ENCODE data around the gene THRB. TPM values are rescaled to one million over a fixed set of nuclear protein-coding genes. Genes with fewer than 3 reads are reported as not detected.

THRB gene
- polyA plus RNA-seq, 1 of the 3 experiments (the other 2 are of a cell fraction): 0.02 TPM

DNA sequence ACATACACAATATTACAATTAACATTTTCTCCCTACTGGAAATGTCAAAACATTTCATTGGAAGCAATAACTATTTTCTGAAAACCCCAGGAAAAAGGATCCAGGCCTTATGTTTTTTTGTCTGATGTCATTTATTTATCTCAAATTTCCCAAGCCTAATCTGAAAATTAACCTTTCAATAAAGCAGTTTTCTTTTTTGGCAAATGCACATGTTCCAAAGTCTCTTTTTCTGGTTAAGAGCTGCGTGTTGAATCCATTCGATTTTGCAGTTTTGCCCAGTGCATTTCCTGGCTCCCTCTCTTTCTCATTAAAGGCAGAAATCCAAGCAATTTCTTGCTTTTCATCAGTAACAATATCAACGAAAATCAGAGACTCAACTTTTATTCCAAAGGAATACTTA, 327.2 kb downstream of the THRB start (continued):
- TF ChIP-seq, protein P1, sequence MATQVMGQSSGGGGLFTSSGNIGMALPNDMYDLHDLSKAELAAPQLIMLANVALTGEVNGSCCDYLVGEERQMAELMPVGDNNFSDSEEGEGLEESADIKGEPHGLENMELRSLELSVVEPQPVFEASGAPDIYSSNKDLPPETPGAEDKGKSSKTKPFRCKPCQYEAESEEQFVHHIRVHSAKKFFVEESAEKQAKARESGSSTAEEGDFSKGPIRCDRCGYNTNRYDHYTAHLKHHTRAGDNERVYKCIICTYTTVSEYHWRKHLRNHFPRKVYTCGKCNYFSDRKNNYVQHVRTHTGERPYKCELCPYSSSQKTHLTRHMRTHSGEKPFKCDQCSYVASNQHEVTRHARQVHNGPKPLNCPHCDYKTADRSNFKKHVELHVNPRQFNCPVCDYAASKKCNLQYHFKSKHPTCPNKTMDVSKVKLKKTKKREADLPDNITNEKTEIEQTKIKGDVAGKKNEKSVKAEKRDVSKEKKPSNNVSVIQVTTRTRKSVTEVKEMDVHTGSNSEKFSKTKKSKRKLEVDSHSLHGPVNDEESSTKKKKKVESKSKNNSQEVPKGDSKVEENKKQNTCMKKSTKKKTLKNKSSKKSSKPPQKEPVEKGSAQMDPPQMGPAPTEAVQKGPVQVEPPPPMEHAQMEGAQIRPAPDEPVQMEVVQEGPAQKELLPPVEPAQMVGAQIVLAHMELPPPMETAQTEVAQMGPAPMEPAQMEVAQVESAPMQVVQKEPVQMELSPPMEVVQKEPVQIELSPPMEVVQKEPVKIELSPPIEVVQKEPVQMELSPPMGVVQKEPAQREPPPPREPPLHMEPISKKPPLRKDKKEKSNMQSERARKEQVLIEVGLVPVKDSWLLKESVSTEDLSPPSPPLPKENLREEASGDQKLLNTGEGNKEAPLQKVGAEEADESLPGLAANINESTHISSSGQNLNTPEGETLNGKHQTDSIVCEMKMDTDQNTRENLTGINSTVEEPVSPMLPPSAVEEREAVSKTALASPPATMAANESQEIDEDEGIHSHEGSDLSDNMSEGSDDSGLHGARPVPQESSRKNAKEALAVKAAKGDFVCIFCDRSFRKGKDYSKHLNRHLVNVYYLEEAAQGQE (IDR thresholded peaks at IDR 0.05; ENCODE audit: low read depth, low read length): no peak
- TF ChIP-seq, protein P2, sequence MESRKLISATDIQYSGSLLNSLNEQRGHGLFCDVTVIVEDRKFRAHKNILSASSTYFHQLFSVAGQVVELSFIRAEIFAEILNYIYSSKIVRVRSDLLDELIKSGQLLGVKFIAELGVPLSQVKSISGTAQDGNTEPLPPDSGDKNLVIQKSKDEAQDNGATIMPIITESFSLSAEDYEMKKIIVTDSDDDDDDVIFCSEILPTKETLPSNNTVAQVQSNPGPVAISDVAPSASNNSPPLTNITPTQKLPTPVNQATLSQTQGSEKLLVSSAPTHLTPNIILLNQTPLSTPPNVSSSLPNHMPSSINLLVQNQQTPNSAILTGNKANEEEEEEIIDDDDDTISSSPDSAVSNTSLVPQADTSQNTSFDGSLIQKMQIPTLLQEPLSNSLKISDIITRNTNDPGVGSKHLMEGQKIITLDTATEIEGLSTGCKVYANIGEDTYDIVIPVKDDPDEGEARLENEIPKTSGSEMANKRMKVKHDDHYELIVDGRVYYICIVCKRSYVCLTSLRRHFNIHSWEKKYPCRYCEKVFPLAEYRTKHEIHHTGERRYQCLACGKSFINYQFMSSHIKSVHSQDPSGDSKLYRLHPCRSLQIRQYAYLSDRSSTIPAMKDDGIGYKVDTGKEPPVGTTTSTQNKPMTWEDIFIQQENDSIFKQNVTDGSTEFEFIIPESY (IDR thresholded peaks at IDR 0.05; ENCODE audit: borderline replicate concordance, low read depth): no peak
- TF ChIP-seq, protein P3, sequence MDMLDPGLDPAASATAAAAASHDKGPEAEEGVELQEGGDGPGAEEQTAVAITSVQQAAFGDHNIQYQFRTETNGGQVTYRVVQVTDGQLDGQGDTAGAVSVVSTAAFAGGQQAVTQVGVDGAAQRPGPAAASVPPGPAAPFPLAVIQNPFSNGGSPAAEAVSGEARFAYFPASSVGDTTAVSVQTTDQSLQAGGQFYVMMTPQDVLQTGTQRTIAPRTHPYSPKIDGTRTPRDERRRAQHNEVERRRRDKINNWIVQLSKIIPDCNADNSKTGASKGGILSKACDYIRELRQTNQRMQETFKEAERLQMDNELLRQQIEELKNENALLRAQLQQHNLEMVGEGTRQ (IDR thresholded peaks at IDR 0.05; ENCODE audit: borderline replicate concordance, low read depth, low read length): no peak

DNA sequence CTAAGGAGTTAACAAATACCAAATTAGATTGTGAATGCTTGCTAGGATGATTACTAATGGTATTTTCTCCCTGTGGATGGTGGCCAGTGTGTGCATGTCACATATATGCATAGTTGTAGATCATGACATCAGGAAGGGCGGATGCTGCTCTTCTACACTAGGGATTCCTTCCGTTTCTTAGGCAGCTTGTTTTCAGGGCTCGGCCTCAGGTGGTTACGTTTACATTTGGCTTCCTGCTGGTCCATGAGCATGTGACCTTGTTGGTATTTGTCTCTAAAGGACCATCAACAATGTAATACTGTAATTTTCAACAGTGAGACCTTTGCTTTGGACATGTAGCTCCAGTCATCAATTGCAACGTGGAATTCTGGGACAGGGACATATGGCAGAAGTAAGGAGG, 328.1 kb downstream of the THRB start:
- H3K9me3 ChIP-seq: no peaks in the 10 kb centered on the region
- H3K9me2 ChIP-seq: no peaks in the 10 kb centered on the region; the same call in 1 of the 2 replicates
- no peaks in the 10 kb centered on the region for H3K27me3 ChIP-seq (ENCODE audit: insufficient read depth)
- H3K4me1 ChIP-seq (ENCODE audit: control insufficient read depth in 1 of 2, insufficient read depth in 2 of 2, low read depth in 1 of 2, low read length in 1 of 2): no peaks in the 10 kb centered on the region
- no peak overlapping the region for H3K9ac ChIP-seq
- 92% methylated on average over 5 of the region's 5 CpGs for WGBS (ENCODE audit: low lambda C conversion rate)
- POLR2A ChIA-PET: no interaction called here
- no peaks in the 10 kb centered on the region for H3F3A ChIP-seq (replicated peaks; ENCODE audit: insufficient read depth)
- no peak overlapping the region for H2AFZ ChIP-seq (ENCODE audit: low read depth)
- CTCF ChIA-PET: interaction anchor here (0.9 to 3.0 kb wide), 2 partner anchors 19 to 129 kb away, joined by 3 to 9 read pairs; no protein-coding TSS in a partner anchor
- H3K36me3 ChIP-seq (replicated peaks in 1 of 2; ENCODE audit: control insufficient read depth in 1 of 2, insufficient read depth in 2 of 2, low read length in 1 of 2): no peaks in the 10 kb centered on the region
- no peak overlapping the region for H3K27ac ChIP-seq (ENCODE audit: low read depth in 2 of 2, low read length in 1 of 2)
- TF ChIP-seq YY1 (IDR thresholded peaks at IDR 0.05; ENCODE audit: low read depth) (no peak), RCOR1 (IDR thresholded peaks at IDR 0.05; ENCODE audit: low read length) (no peak), TCF12 (IDR thresholded peaks at IDR 0.05) (no peak), RAD21 (IDR thresholded peaks at IDR 0.05; ENCODE audit: low read length) (no peak), SMC3 (IDR thresholded peaks at IDR 0.05; ENCODE audit: low read depth, low read length) (no peak), RXRA (IDR thresholded peaks at IDR 0.05; ENCODE audit: borderline replicate concordance, low read depth) (no peak), POLR2AphosphoS5 (IDR thresholded peaks at IDR 0.05; ENCODE audit: low read depth, low read length) (no peak), CHD2 (IDR thresholded peaks at IDR 0.05; ENCODE audit: low read length, partially characterized antibody) (no peak), TEAD4 (IDR thresholded peaks at IDR 0.05; ENCODE audit: borderline replicate concordance, insufficient read depth) (no peak), JUND (IDR thresholded peaks at IDR 0.05) (no peak), MXI1 (IDR thresholded peaks at IDR 0.05; ENCODE audit: low read depth, low read length) (no peak)
- TF ChIP-seq, protein P3 (IDR thresholded peaks at IDR 0.05; ENCODE audit: borderline replicate concordance, low read depth, low read length): no peak
- TF ChIP-seq, protein P4, sequence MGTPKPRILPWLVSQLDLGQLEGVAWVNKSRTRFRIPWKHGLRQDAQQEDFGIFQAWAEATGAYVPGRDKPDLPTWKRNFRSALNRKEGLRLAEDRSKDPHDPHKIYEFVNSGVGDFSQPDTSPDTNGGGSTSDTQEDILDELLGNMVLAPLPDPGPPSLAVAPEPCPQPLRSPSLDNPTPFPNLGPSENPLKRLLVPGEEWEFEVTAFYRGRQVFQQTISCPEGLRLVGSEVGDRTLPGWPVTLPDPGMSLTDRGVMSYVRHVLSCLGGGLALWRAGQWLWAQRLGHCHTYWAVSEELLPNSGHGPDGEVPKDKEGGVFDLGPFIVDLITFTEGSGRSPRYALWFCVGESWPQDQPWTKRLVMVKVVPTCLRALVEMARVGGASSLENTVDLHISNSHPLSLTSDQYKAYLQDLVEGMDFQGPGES (IDR thresholded peaks at IDR 0.05; ENCODE audit: low read depth, low read length): no peak
- TF ChIP-seq, protein P5, sequence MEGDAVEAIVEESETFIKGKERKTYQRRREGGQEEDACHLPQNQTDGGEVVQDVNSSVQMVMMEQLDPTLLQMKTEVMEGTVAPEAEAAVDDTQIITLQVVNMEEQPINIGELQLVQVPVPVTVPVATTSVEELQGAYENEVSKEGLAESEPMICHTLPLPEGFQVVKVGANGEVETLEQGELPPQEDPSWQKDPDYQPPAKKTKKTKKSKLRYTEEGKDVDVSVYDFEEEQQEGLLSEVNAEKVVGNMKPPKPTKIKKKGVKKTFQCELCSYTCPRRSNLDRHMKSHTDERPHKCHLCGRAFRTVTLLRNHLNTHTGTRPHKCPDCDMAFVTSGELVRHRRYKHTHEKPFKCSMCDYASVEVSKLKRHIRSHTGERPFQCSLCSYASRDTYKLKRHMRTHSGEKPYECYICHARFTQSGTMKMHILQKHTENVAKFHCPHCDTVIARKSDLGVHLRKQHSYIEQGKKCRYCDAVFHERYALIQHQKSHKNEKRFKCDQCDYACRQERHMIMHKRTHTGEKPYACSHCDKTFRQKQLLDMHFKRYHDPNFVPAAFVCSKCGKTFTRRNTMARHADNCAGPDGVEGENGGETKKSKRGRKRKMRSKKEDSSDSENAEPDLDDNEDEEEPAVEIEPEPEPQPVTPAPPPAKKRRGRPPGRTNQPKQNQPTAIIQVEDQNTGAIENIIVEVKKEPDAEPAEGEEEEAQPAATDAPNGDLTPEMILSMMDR (IDR thresholded peaks at IDR 0.05): no peak
- H3K79me2 ChIP-seq (ENCODE audit: insufficient read depth): no peaks in the 10 kb centered on the region
- DNase-seq: no peak
- no peak overlapping the region for H3K4me2 ChIP-seq
- H3K4me3 ChIP-seq (ENCODE audit: low read depth in 2 of 2, low read length in 1 of 2): no peak overlapping the region
- H4K20me1 ChIP-seq (ENCODE audit: insufficient read depth): no peaks in the 10 kb centered on the region
